B cell (primary cell): ENCODE results near the gene FSHR. TPM values are rescaled to one million over a fixed set of nuclear protein-coding genes. Genes with fewer than 3 reads are reported as not detected.

Experiments used
- ATAC-seq: fragments of 200-7000 bp; cut with Tn5 transposase; one replicate; pipeline ENCODE4 v1.10.0; 2021; ENCODE audit warnings: low read depth, mild to moderate bottlenecking, moderate number of reproducible peaks, moderate library complexity
- CTCF ChIA-PET: fragments of 350-600 bp; sonication (Branson Sonifier 250); formaldehyde crosslinking; loops from one replicate; lab custom pipeline; 2021; ENCODE audit warnings: antibody characterized with exemption, inconsistent platforms; lab: Charles Lee
- POLR2A ChIA-PET: fragments of 350-600 bp; sonication (Branson Sonifier 250); formaldehyde crosslinking; loops from one replicate; lab custom pipeline; 2021; ENCODE audit warnings: antibody characterized with exemption; lab: Charles Lee
- DNase-seq: peaks from one replicate; pipeline ENCODE4 v3.0.0; 2013
- H2AFZ ChIP-seq: 2 replicates; pipeline ENCODE4 v1.6.1; 2012; ENCODE audit warnings: mild to moderate bottlenecking, low read depth, low read length; ENCODE audit not compliant: insufficient read depth, poor library complexity, severe bottlenecking
- H3K27ac ChIP-seq, 2 donors: 1 replicate in 1 of 2; 2 replicates in 1 of 2; pipeline ENCODE4 v1.5.1; 2012 to 2013; ENCODE audit warnings: low read length in 2 of 2, mild to moderate bottlenecking in 2 of 2, moderate library complexity in 1 of 2
- H3K27me3 ChIP-seq, 4 experiments: fragments of 200-600 bp in 1 of 4; sonication (generic) in 1 of 4; replicated peaks in 1 of 4; 1 replicate in 2 of 4; 2 replicates in 2 of 4; pipeline versions ENCODE4 v1.6.1 to v1.7.0; 2013 to 2016; ENCODE audit warnings: low read length in 3 of 4, mild to moderate bottlenecking in 2 of 4, mixed read lengths in 1 of 4, moderate library complexity in 1 of 4; ENCODE audit not compliant: insufficient read depth in 4 of 4, control insufficient read depth in 3 of 4; ENCODE audit errors: control extremely low read depth in 1 of 4
- H3K36me3 ChIP-seq, 2 experiments: replicated peaks in 1 of 2; 1 replicate in 1 of 2; 2 replicates in 1 of 2; pipeline versions ENCODE4 v1.6.1 to v1.7.1; 2013; ENCODE audit warnings: low read length in 1 of 2; ENCODE audit not compliant: insufficient read depth in 2 of 2, control insufficient read depth in 1 of 2; ENCODE audit errors: control extremely low read depth in 1 of 2, extremely low read depth in 1 of 2
- H3K4me1 ChIP-seq, 2 donors: fragments of 200-600 bp in 1 of 2; sonication (generic) in 1 of 2; 1 replicate in 1 of 2; 2 replicates in 1 of 2; pipeline versions ENCODE4 v1.5.1 to v1.6.1; 2013 to 2017; ENCODE audit warnings: low read length in 2 of 2; ENCODE audit not compliant: control insufficient read depth in 2 of 2, insufficient read depth in 2 of 2
- H3K4me2 ChIP-seq: replicated peaks from 2 replicates; pipeline ENCODE3; 2012; ENCODE audit warnings: mild to moderate bottlenecking, low read depth, low read length; ENCODE audit not compliant: poor library complexity, severe bottlenecking
- H3K4me3 ChIP-seq, 5 experiments: fragments of 200-600 bp in 1 of 5; sonication (generic) in 1 of 5; 1 replicate in 3 of 5; 2 replicates in 2 of 5; pipeline versions ENCODE4 v1.5.1 to v1.7.0; 2011 to 2016; ENCODE audit warnings: low read length in 4 of 5, mild to moderate bottlenecking in 4 of 5, low read depth in 2 of 5, control low read depth in 1 of 5, moderate library complexity in 1 of 5; ENCODE audit not compliant: insufficient read depth in 1 of 5; ENCODE audit errors: control extremely low read depth in 1 of 5, extremely low read depth in 1 of 5
- H3K79me2 ChIP-seq: fragments of 200-600 bp; sonication (generic); one replicate; pipeline ENCODE4 v1.6.0; 2016; ENCODE audit warnings: low read length; ENCODE audit not compliant: control insufficient read depth, insufficient read depth
- H3K9ac ChIP-seq: fragments of 200-600 bp; sonication (generic); 2 replicates; pipeline ENCODE4 v1.6.1; 2017; ENCODE audit warnings: mild to moderate bottlenecking, low read length, moderate library complexity
- H3K9me3 ChIP-seq, 3 donors: one replicate each; pipeline versions ENCODE4 v1.6.1 to v1.7.1; 2013; ENCODE audit warnings: low read length in 2 of 3; ENCODE audit not compliant: control insufficient read depth in 2 of 3, insufficient read depth in 1 of 3; ENCODE audit errors: control extremely low read depth in 1 of 3
- H4K20me1 ChIP-seq: 2 replicates; pipeline ENCODE4 v1.6.0; 2012; ENCODE audit warnings: mild to moderate bottlenecking, low read length; ENCODE audit not compliant: insufficient read depth, control insufficient read depth, poor library complexity, severe bottlenecking
- H3K27ac Mint-ChIP-seq: one replicate; pipeline ENCODE4 v1.8.0; 2021; ENCODE audit warnings: mixed read lengths
- H3K27me3 Mint-ChIP-seq: one replicate; pipeline ENCODE4 v1.8.0; 2021; ENCODE audit warnings: mixed read lengths
- H3K4me1 Mint-ChIP-seq: one replicate; pipeline ENCODE4 v1.8.0; 2021; ENCODE audit warnings: mixed read lengths
- H3K4me3 Mint-ChIP-seq: one replicate; pipeline ENCODE4 v1.8.0; 2021; ENCODE audit warnings: mixed read lengths
- H3K9me3 Mint-ChIP-seq: one replicate; pipeline ENCODE4 v1.8.0; 2022; ENCODE audit warnings: mixed read lengths; ENCODE audit not compliant: insufficient read depth
- CTCF ChIP-seq: fragments of 200-600 bp; IDR thresholded peaks from one replicate; pipeline ENCODE4 v1.8.0; 2022; ENCODE audit warnings: antibody characterized with exemption, mild to moderate bottlenecking
- EZH2 ChIP-seq: IDR thresholded peaks from 2 replicates; pipeline ENCODE4 v1.6.1; 2012; ENCODE audit warnings: borderline replicate concordance, low read depth, mild to moderate bottlenecking, moderate library complexity, low read length; ENCODE audit not compliant: insufficient read depth, poor library complexity, severe bottlenecking
- WGBS: methylation state at CpG from one replicate; pipeline ENCODE4 v1.1.5; 2013; ENCODE audit warnings: missing lambda C conversion rate; ENCODE audit not compliant: insufficient coverage; 5-methylcytosine and 5-hydroxymethylcytosine counted together
- intact Hi-C: fragments of 100-400 bp; cut with micrococcal nuclease; formaldehyde crosslinking; loops from one replicate; pipeline ENCODE4 v1.10.0; 2022
- polyA plus RNA-seq: library from polyadenylated mRNA; depleted of rRNA; stranded (reverse); fragments of >200 nt; gene quantifications from 2 replicates; pipeline ENCODE4 v1.2.3, GENCODE V29; 2012
- total RNA-seq, 2 donors: library from RNA; stranded (reverse); fragments of 120-200 nt in 1 of 2; gene quantifications; 1 replicate in 1 of 2; 2 replicates in 1 of 2; pipeline versions ENCODE4 v1.2.3 to v1.2.4, GENCODE V29; 2013 to 2022

The FSHR gene
- total and polyA plus RNA-seq, 2 donors (not counting 1 experiment from before 2014, with no cell fraction given) = not detected

GRCh38 chr2:49041061-49041460 is 113.3 kb downstream of the FSHR start:
- H2AFZ ChIP-seq = no peak overlapping the region
- TF ChIP-seq EZH2 = no peak
- no peak for TF ChIP-seq CTCF
- no peak overlapping the region for H3K4me3 Mint-ChIP-seq
- ATAC-seq (no peak), DNase-seq (no peak)
- H3K27ac Mint-ChIP-seq = no peak overlapping the region
- no peaks in the 10 kb centered on the region for H3K4me1 Mint-ChIP-seq
- no peak overlapping the region for H3K4me3 ChIP-seq
- WGBS = 100% methylated on average over 2 of the region's 4 CpGs
- H3K27me3 ChIP-seq = no peaks in the 10 kb centered on the region
- no peak overlapping the region for H3K4me2 ChIP-seq
- no peaks in the 10 kb centered on the region for H3K79me2 ChIP-seq
- no peaks in the 10 kb centered on the region for H4K20me1 ChIP-seq
- POLR2A ChIA-PET = no interaction called here
- H3K36me3 ChIP-seq = no peaks in the 10 kb centered on the region
- H3K9me3 Mint-ChIP-seq = no peaks in the 10 kb centered on the region
- CTCF ChIA-PET = no interaction called here
- H3K27ac ChIP-seq = no peak overlapping the region
- no peaks in the 10 kb centered on the region for H3K4me1 ChIP-seq
- no peaks in the 10 kb centered on the region for H3K27me3 Mint-ChIP-seq
- intact Hi-C loops = no loop called here
- H3K9ac ChIP-seq = no peak overlapping the region
- no peaks in the 10 kb centered on the region for H3K9me3 ChIP-seq

- POLR2A ChIA-PET = no interaction called here
- Histone ChIP-seq H4K20me1 (no peaks in the 10 kb centered on the region), H3K79me2 (no peaks in the 10 kb centered on the region), H3K27ac (no peak overlapping the region), H3K27me3 (no peaks in the 10 kb centered on the region), H3K9me3 (no peaks in the 10 kb centered on the region), H3K4me1 (no peaks in the 10 kb centered on the region), H3K36me3 (no peaks in the 10 kb centered on the region), H3K4me2 (no peak overlapping the region), H3K9ac (no peak overlapping the region), H3K4me3 (no peak overlapping the region), H2AFZ (no peak overlapping the region)
- no peaks in the 10 kb centered on the region for H3K4me1 Mint-ChIP-seq
- no peaks in the 10 kb centered on the region for H3K27me3 Mint-ChIP-seq
- no peak overlapping the region for H3K27ac Mint-ChIP-seq
- CTCF ChIA-PET = no interaction called here
- no peak for TF ChIP-seq EZH2
- TF ChIP-seq CTCF = no peak
- intact Hi-C loops = no loop called here
- ATAC-seq = no peak
- DNase-seq = no peak
- H3K9me3 Mint-ChIP-seq = no peaks in the 10 kb centered on the region
- H3K4me3 Mint-ChIP-seq = no peak overlapping the region
Measured at GRCh38 chr2:49037197-49037596, 117.1 kb downstream of the FSHR start.
